NCI-H2107 (cell line): ENCODE measurements around the gene PNLIPRP2.

Experiments used
- DNase-seq: peaks from one replicate; lab custom pipeline; 2025; lab: John Stamatoyannopoulos, UW

The PNLIPRP2 gene

DNA sequence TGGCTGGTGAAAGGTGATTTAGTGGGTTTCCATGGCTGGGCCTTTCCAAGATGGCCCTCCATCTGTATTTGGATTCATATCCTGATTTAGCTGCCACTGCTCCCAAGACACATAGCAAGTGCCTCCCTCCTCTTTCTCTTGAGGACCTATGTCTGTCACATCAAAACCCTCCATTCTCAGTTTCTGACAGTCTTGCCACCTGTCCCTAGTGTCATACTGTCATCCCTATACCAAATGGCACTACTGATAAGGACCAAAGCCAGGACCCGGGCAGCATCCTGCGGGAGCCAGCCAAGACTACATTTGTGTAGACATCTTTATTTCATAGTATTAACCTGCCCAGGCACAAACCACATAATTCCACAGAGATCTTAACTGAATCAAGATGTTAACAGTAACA, 34.8 kb downstream of the PNLIPRP2 start:
- no peak for DNase-seq

DNA sequence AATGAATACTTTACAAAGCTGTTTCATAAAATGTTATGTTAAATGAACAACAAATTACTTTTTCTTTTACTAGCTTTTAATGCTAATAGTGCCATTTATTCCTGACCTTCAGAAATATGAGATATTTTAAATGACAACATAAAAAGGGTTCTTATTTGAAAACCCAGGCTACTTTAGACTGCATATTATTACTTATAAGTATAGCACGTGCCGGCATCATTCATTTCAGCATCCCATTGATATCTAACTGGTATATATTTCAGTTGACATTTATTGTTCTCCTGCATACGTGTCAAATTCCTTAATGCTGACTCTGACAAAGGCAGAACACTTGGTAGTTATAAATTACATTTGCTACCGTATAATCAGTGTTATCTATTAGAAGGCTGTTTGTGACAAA, 35.3 kb downstream of the PNLIPRP2 start:
- no peak for DNase-seq

DNA sequence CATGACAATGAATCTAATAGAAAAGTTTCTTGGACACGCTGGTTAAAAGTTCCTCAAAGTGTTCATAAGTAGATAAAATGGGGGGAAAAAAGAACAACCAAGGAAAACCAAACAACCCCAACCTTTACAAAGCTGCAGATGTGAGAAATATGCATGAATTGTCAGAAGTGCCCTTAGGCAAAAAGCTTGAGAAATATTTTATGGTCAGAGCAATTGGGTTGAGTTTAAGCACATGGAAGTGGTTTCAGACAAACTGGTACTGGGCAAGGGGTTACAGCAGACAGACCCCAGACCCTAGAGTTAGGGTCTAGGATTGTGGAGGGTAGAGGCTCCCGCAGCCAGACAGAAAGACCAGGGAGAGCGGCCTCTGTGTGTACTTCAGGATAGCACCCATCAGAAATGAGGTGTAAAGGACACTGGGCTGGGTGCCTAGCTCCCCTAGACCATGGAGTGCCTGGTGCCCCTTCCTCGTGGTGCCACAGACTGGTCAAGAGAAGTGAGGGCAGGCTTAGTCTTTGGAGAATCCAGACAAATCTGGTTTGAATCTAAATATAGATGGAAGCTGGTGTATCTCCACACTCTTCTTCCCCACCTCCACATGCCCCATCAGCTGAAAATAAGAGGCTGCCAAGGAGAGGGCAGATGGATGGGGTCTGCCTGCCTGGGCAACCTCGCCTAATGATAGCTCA, 37.3 kb downstream of the PNLIPRP2 start:
- DNase-seq = no peak

DNA sequence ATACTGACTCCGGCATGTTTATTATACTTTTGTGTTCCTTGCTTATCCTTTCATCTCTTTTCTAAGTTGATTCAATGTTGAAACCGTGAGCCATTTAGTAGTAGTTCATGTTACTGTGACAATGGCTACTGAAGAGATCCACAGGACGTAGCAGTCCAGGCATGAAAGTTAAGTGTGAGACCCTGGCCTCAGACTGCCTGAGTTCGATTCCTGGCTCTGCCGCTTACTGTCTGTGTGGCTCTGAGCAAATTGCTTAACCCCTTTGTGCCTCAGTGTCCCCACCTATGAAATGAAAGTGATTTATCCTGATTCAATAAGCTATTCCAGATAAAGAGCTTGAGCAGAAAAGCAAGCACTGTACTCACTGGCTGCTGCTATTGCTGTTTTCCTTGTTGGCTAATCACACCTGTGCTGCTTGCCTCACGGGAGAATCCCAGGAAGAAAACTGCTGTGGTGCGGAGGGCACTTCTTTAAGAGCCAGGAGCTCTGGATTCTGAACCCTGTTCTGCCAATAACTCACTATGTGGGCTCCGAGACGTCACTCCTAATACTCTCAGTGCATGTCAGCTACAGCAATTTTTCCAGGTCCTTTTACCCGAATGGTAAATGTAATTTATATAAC, 38.4 kb downstream of the PNLIPRP2 start:
- DNase-seq = no peak

DNA sequence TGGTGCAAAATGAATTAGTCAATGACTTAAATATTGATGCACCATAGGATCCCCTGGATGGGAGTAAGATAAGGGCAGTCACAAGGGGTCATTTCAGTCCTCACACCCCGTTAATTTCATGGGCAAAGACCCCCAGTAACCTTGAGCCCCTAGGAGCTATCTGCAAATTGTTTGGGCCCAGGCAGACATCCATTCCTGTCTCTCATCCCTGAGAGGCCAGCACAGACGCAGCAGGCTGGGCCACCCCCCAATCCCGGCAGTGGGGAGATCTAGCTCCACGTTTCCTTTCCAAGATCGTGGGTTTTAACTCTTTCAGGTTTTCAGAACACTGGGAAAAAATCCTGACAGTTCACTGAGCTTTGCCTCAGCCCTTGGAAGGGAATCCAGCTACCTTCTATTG, 40.1 kb downstream of the PNLIPRP2 start:
- DNase-seq = no peak

DNA sequence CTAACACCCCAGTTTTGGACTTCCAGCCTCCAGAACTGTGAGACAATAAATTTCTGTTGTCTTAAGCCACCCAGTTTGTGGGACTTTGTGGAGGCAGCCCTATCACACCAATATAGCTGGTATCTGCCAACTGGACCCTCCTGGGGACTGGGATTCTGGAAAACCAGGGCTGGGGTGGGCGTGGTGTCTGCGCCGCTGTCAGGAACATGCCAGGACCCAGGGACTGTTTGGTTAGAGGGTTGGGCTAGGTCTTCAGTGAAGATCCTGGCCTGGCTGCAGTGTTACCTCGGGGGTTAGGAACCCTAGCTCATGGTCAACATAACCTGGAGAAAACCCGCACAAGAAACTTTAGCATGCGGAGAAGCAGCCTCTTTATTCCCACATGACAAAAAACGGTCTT, 42.6 kb downstream of the PNLIPRP2 start:
- no peak for DNase-seq

DNA sequence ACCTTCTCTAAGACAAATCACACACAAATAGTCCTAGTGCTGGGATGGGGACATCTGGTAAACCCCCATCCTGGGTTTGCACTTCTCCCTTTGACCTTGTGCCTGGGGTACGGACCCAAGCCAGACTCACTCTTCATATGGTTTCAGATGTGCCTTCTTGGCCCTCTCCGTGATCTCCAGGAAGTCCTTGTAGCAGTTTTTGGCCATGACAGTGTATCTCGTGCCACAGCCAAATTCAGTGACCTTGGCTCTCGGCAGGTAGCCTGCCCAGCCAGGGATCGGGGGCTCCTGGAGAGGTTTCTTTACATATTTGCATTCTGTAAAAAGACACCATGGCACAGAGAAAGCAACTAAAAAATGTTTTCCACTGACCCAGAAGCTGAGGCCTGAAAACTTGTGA, 43.9 kb downstream of the PNLIPRP2 start:
- DNase-seq = no peak

DNA sequence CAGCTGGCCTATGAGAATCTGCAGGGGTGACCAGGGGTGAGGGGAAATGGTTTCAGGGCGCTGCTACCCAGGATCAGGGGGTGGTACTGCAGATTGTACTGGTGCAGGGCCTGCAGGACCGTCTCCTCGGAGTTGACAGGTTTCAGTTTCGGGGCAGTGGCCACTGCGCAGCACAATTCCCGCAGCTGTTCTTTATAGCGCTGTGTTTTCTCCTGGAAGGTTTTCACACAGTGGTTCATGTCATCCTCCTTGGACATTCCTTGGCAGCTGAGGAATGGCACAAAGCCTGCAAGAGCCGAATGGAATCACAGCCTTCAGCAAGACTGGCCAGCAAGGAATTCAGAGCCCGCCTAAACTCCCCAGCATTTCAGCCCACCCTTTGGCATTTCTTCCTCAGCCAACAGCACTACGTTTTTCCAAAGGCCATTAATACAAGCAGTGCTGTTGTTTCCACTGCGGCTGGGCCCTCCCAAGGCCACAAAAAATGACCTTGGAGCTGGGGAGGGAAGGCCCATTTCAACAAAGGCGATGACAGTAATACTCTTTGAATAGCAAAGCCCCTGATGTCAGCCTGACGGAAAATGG, 44.9 kb downstream of the PNLIPRP2 start:
- no peak for DNase-seq

DNA sequence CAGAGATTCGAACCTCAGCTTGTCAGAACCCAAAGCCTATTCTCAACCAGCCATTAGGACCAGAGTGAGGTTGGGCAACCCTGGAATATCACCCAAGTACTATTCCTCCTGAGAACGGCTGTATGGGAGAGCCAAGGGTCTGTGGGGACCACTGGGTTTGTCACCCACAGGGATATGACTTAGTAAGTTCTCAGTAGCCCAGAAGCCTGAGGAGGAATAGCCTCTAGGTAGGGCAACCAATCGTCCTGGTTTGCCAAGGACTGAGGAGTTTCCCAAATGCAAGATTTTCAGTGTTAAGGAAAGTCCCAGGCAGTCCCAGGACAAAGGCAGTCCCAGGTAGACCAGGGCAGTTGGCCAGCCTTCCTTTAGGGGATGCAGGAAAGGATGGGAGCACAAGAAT, 46.7 kb downstream of the PNLIPRP2 start:
- DNase-seq = no peak

DNA sequence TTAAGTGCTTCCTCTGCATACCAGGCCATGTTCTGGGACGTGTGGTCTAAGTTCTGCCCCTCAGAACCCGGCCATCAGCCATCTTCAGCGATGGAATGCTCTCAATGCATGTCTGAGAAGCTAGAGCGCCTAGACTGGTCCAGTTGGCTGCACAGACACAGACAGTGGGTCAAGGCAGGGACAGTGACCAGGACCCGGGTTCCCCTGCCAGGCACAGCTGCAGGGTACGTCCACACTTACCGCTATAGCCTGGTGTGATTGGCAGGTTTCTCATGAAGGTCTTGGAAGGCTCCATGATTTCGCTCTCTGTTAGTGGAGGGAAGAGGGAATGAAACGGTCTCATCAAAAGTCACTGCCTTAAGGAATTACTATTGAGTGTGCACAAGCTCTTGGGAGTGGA, 47.3 kb downstream of the PNLIPRP2 start:
- DNase-seq = no peak

DNA sequence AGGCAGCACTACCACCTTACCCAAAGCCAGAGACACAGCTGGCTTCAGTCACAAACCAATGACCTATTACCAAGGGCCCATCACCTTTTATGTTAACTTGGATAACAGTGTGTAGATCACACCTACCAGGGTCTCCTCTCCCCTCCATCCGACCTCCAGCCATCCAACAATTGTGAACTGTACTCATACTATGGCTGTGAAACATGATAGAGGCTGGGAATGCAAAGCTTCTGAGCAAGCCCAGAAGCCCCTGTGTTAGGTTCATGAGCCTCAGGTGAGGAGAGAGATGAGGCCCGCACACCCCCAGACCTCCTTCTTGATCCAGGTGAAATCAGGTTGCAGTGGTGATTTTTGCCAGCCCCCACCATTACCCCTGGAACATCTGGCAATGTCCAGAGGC, 47.7 kb downstream of the PNLIPRP2 start:
- DNase-seq = no peak

DNA sequence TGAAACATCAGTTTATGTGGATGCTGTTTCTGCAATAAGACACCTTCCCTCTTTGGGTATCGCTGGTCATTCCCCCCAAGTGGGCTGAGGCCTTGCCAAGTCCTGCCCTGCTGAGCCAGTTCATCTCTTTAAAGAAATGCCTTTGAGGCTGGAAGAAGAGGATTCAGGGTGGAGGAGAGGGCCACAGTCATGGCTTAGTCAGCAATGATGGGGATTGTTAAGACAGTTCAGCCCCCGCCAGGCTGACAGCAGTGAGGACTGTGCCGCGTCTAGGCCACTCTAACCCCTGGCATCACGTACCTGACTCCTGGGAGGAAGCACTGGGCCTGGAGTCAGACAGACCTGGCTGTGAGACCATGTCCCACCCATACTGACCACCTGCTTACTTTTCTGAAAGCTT, 48.3 kb downstream of the PNLIPRP2 start:
- no peak for DNase-seq

DNA sequence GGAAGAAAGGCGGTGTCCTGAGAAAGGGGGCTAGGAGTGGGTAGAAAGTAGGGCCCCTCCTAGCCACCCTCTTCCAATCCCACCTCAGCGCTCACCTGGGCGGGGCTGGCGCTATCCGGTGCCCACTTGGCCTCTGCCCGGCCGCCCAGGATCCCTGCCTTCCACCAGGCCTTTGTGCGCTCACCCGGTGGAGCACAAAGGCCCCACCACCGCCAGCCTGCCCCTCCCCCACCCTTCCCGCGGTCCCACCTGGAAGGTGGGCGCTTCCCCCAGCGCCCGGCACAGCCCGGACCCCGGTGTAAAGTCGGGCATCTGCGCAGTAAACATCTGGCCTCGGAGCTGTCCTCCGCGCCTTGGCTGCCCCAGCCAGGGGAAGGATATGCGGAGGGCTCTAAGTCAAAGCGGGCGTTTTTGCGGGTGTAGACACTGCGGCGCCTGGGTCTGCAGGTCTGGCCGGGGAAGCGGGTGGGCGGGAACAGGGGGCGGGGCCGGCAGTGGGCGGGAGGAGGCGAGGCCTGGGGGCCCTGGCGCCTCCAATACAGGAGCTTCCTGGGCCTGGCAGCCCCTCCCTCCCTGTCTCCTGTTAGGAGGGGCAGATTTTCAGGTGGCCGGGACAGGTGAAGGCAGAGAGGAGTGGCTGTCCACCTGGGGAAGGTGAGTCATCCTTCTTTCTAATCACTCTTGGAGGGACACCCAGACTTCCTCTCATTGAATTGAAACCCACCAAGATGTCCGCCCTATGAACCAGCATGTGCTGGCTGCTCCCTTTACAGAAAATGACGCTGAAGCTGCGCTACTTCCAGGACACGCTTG, 49.3 kb downstream of the PNLIPRP2 start:
- DNase-seq = no peak

DNA sequence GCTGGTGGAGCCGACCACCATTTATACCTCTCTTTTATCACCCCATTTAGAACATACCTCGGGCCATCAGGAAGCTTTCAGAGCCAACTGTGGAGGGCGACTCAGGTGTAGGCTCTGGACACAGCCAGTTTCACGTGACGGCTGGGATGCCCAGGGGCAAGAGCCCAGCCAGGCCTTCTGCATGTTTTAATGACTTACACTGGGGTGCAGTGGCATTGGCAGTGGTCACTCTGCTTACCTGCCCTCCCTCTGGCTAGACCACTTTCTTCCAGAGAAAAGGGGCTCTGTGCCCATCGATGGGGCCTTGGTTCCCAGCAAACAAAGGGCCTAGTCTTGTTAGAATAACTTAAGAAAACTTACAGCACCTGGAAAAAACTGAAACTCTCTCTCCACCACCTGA, 50.0 kb downstream of the PNLIPRP2 start:
- DNase-seq = no peak

DNA sequence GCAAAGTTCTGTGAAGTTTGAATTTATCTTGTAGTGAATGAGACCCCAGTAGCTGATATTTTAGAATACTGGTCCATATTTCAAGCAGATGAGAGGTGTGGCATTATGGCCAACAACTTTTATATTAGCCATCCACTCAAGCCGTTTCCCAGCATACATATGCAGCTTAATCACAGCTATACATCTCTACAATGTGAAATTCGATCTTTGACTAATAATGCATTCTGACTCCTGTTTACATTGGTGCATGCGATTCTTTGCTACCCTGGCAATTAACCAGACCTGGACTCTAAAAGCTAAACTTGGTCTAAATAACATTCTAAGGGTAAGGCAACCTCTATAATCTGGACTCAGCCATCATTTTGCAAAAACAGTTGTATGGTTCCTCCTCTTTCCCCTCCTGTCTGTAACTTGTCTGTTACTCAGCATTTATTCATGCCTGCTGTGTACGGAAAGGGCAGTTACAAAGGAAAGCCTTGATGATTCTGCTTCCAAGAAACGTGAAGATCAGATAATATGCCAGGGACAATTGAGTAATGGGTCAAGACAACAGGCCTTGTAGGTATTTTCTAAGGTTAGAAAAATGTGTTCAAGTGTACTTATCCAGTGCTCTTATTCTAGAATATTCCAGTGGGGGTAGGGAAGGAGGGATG, 50.6 kb downstream of the PNLIPRP2 start:
- DNase-seq = no peak

DNA sequence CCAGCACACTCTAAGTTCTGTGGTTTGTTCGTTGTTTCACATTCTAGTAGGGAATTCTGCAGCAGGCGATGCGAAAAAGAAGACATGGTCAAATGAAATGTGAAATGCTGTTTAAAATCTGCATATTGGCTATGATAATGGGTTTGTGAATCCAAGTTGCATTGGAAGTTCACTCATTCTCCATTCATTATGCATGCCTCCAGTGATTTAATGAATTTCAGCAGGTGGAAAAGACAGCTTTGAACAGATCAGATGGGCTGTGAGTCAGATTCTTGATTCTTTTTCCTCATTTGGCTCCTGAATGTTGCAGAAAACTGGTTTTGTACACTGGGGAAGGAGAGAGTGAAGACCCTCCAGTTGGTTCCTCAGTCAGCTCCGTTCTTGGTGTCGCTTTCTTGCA, 52.1 kb downstream of the PNLIPRP2 start:
- no peak for DNase-seq

DNA sequence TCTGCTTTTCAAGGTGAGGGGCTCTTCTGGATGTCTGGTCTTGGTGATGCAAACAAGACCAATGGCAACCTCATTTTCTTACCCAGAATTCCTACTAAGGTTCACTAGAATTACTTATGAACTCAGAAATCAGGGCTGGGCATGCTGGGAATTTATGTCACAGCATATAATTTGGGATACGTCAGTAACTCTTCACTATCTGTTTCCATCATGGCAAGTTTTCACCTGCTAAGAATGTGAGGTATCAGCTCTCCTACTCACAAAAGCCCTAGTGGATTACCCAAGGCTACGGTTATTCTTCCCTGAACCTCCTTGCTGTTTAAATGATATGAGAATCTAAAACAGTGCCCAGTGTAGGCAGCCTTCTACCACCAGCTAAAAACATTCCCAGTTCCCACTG, 53.1 kb downstream of the PNLIPRP2 start:
- no peak for DNase-seq

DNA sequence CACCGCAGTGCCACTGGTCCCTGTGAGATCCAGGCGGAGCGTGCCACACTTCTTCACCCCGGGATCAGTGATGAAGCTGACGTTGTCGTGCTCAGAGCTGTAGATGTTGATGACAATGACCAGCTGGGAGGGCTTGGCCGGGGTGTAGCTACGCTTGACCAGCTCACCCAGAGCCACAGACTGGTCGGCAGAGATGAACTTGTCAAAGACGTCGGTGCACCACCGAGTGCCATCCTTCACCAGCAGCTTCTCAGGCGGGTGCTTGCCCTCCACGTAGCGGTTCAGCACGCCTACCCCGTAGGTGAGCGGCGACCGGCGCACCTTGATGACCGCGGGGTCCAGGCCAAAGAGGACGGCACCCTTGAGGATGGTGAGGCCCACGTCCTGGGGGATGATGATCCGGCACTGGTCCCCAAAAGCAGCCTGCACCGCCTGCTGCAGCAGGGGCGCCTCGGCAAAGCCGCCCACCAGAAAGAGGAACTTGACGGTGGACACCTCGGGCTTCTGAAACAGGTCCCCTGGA, 54.2 kb downstream of the PNLIPRP2 start:
- no peak for DNase-seq

DNA sequence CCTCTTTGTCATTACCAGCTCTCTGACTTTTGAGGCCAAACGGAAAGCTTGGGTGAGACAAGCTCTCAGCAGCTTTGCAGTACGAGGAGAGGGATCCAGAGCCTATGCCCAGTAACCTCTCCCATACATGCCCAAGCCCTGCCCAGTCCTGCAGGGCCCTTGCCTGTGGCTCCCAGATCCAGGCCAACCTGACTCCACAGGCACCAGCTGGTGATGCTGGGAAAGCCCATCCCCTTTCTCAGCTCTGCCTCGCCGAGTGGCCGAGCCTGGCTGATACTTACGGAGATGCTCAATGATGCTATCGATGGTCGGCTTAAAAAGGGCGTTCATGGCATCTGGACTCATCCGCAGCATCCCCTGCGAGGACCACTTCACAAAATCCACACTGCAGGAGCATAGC, 55.4 kb downstream of the PNLIPRP2 start:
- DNase-seq = no peak

DNA sequence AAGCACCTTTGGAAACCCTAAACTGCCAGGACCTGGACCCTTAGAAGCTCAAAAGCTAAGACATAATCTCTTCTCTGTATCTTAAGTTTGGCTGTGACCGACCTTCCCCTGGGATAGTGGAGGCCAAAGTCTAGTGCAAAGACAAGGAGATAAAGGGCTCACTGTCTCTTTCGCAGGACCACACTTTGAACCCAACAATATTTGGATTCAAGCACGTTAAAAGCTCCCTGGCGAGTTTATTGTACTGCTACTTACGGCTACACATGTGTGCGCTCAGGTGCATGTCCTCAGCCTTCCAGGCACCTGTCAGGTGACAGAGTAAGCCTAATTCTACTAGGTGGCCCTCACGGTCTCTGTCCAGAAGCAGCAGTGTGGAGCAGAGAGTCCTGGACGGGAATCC, 55.9 kb downstream of the PNLIPRP2 start:
- no peak for DNase-seq

DNA sequence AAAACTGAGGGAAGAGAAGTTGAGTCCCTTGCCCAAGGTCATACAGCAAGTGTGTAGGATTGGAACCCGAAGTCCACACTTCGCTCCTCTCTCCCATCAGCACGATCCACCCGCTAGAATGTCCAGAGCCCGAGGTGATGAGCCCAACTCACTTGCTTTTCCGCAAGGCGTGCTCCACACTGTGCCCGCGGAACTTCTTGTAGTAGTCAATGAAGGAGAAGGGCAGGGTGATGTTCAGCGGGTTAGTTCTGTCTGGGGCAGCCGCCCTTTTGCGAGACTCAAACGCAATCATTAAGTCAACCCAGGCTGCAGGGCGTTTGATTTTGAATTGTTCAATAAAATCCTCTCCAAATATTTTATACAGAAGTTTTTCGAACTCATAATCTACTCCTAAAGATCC, 58.6 kb downstream of the PNLIPRP2 start:
- DNase-seq = no peak

DNA sequence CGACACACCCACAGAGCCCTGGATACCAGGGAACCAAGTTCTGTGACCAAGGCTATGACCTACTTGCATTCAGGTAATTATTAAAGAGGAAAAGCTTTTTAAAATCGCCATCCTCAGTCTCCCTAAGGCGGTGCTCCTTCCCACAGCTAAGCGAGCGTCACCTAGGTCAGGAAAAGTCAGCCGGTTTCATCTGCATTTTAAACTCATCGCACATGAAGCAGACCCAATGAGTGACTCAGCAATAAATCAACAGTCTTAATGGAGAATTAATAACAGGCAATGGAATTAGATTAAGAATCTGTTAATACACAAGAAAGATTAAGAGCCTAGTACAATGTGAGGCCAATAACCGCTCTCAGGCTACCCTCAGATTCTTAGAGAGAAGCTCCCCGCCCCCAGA, 62.4 kb downstream of the PNLIPRP2 start:
- no peak for DNase-seq
